PFSK-1 (cell line): Measurements from ENCODE around the gene SMG6.

Experiments
- FOXP2 ChIP-seq: optimal IDR thresholded peaks from 2 replicates; pipeline ENCODE3; 2011; ENCODE audit warnings: borderline replicate concordance, control low read depth, inconsistent platforms; ENCODE audit not compliant: insufficient read depth; ENCODE audit errors: extremely low read length, extremely low read depth
- POLR2AphosphoS5 ChIP-seq: IDR thresholded peaks from 2 replicates; pipeline ENCODE4 v1.6.1; 2012; ENCODE audit warnings: low read depth, mild to moderate bottlenecking, control low read depth, low read length, moderate library complexity
- REST ChIP-seq, 2 experiments: IDR thresholded peaks; 2 replicates each; pipeline versions ENCODE4 v1.6.1 to v1.8.0; 2011 to 2012; ENCODE audit warnings: low read depth in 2 of 2, low read length in 2 of 2, control low read depth in 1 of 2, inconsistent platforms in 1 of 2, mild to moderate bottlenecking in 1 of 2, moderate library complexity in 1 of 2; ENCODE audit not compliant: insufficient read depth in 1 of 2
- SIN3A ChIP-seq: IDR thresholded peaks from 2 replicates; pipeline ENCODE4 v1.6.1; 2012; ENCODE audit warnings: mild to moderate bottlenecking, low read length, moderate library complexity, borderline replicate concordance; ENCODE audit not compliant: insufficient read depth
- TAF1 ChIP-seq: IDR thresholded peaks from 2 replicates; pipeline ENCODE4 v1.6.1; 2012; ENCODE audit warnings: low read length, control low read depth, borderline replicate concordance; ENCODE audit not compliant: insufficient read depth

The SMG6 gene

DNA sequence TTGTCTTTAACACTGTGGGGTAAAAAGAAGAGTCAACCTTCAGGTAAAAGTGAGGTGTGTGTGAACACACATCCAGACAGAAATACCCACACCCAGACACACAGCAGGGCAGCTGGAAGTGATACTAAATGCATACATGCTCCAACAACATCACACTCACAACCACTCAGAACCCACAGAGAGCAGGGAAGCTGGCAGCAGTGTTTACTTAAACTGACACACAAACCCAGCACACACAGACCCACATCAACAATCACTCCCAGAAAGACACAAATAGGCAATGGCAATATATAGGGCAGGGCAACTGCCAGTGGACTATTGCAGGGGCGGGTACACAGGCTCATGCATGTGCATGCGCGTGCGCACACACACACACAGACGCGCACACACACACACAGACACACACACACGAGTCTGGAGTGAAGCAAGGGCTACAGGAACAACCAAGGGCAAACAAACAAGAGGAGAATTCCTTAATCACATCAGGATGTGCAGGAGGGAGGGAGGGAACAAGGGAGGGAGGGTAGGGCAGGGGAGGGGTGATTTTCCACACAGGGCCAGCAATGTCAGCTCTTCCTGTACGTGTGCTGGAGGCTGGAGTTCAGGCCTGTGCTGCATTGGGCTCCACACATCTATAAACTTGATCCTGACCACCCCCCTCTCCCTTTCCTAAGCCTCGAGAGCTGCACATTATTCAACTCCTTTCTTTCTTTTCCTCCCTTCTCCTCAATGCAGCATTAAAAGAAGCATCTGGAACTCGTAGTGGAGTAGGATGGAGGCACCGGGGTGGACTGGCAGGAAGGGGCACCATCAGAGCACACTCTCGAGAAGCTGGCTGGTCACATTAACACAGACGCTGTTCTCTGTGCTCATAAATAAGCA is 218.6 kb downstream of the SMG6 start:
- TF ChIP-seq FOXP2 = peak; percentile 97
- peak; percentile 95; the same call in 1 of the 2 replicates for TF ChIP-seq SIN3A
- no peak for TF ChIP-seq POLR2AphosphoS5
- TF ChIP-seq TAF1 = peak; percentile 60; the same call in 1 of the 2 replicates
- TF ChIP-seq REST (IDR thresholded peaks at IDR 0.05; ENCODE audit: insufficient read depth in 1 of 2, low read depth in 2 of 2, low read length in 2 of 2) = 0 out of 4 replicates have a peak, but pooled peaks of 1 of the 2 experiments have one; percentile 68

GRCh38 chr17:2084036-2084765 is 219.4 kb downstream of the SMG6 start:
- TF ChIP-seq SIN3A (peak; percentile 95; the same call in 1 of the 2 replicates), REST (IDR thresholded peaks at IDR 0.05; ENCODE audit: insufficient read depth in 1 of 2, low read depth in 2 of 2, low read length in 2 of 2) (no peak), TAF1 (peak; percentile 18; the same call in 1 of the 2 replicates), POLR2AphosphoS5 (no peak), FOXP2 (peak; percentile 34)

GRCh38 chr17:2083613-2084035 is 220.0 kb downstream of the SMG6 start:
- TF ChIP-seq FOXP2 = no peak
- no peak for TF ChIP-seq POLR2AphosphoS5
- TF ChIP-seq TAF1 = no peak
- TF ChIP-seq REST (IDR thresholded peaks at IDR 0.05; ENCODE audit: insufficient read depth in 1 of 2, low read depth in 2 of 2, low read length in 2 of 2) = no peak
- no peak for TF ChIP-seq SIN3A

- TF ChIP-seq SIN3A (no peak), POLR2AphosphoS5 (no peak), FOXP2 (no peak), REST (IDR thresholded peaks at IDR 0.05; ENCODE audit: insufficient read depth in 1 of 2, low read depth in 2 of 2, low read length in 2 of 2) (no peak), TAF1 (no peak)
Measured at GRCh38 chr17:2082003-2082781, 221.4 kb downstream of the SMG6 start.
